ENCODE results near the gene CTTNBP2NL. TPM values are rescaled to one million over a fixed set of nuclear protein-coding genes. Genes with fewer than 3 reads are reported as not detected.
A peak's percentile ranks its signal among the peaks of the same experiment; 100 is the strongest.
"Not testable (repeated sequence)": the region's sequence is repeated elsewhere in the genome, so short reads cannot be mapped to it uniquely, and the experiment has no call there.

The CTTNBP2NL gene
- total RNA-seq, 1 donor from 2014 or later: 12.5 TPM

GRCh38 chr1:112451301-112451700, 55.3 kb downstream of the CTTNBP2NL start:
- intact Hi-C loops (cut with DNase I); DNase-seq (ENCODE audit: missing footprints); ATAC-seq: not testable (repeated sequence)

- no peak for ATAC-seq
- DNase-seq (ENCODE audit: missing footprints): no peak
- intact Hi-C loops (cut with DNase I): no loop called here
These were observed 57.9 kb downstream of the CTTNBP2NL start for GRCh38 chr1:112453876-112454275.

DNA sequence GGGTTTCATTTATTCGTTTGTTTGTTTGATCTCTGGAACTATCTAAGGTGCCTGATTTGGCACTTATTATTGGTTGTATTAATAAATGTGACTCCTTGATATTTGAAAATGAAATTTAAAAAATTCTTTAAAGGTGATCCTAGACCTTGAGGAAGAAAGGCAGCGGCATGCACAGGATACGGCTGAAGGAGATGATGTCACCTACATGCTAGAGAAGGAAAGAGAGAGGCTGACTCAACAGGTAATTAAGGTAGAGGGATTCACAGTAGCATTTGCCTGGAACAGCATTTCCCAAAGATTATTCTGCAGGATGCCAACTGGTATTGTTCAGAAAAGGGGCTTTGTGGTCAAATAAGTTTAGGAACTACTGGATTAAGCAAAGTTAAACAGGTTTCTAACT, 58.3 kb downstream of the CTTNBP2NL start:
- intact Hi-C loops (cut with DNase I): no loop called here
- ATAC-seq (no peak), DNase-seq (ENCODE audit: missing footprints) (no peak)

GRCh38 chr1:112457241-112457640, 61.2 kb downstream of the CTTNBP2NL start:
- no peak for ATAC-seq
- intact Hi-C loops (cut with DNase I): no loop called here
- DNase-seq (ENCODE audit: missing footprints): no peak

- ATAC-seq: no peak
- intact Hi-C loops (cut with DNase I): no loop called here
- DNase-seq (ENCODE audit: missing footprints): no peak
These were observed 61.9 kb downstream of the CTTNBP2NL start for GRCh38 chr1:112457955-112458354.

DNA sequence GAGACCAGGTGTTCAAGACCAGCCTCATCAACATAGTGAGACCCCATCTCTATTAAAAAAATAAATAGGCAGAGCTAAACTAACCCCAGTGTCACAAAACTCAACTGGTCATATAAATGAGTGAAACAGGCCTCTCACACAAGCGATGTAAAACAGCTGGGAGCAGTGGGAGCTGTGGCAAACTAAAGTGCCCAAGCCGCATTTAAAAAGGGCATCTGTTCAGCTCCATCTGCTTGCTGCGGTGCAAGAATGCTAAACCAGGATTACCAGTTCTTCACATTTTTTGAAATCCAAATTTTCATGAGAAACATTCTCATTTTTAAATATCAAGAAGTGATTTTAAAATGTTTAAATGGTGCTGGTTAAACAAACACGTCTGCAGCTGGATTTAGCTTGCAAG, 62.7 kb downstream of the CTTNBP2NL start:
- no peak for DNase-seq (ENCODE audit: missing footprints)
- intact Hi-C loops (cut with DNase I): no loop called here
- ATAC-seq: no peak

- no peak for ATAC-seq
- intact Hi-C loops (cut with DNase I): no loop called here
These were observed 64.6 kb downstream of the CTTNBP2NL start for GRCh38 chr1:112460615-112461014.

GRCh38 chr1:112461200-112461871, 65.3 kb downstream of the CTTNBP2NL start:
- ATAC-seq: no peak
- intact Hi-C loops (cut with DNase I): no loop called here

More at GRCh38 chr1:112460615-112461014, 64.6 kb downstream of the CTTNBP2NL start:
- DNase-seq (ENCODE audit: missing footprints): no peak

GRCh38 chr1:112462953-112463279, 66.9 kb downstream of the CTTNBP2NL start:
- intact Hi-C loops (cut with DNase I): no loop called here
- ATAC-seq: no peak
- no peak for DNase-seq (ENCODE audit: missing footprints)

More at GRCh38 chr1:112461200-112461871, 65.3 kb downstream of the CTTNBP2NL start:
- DNase-seq (ENCODE audit: missing footprints): no peak

DNA sequence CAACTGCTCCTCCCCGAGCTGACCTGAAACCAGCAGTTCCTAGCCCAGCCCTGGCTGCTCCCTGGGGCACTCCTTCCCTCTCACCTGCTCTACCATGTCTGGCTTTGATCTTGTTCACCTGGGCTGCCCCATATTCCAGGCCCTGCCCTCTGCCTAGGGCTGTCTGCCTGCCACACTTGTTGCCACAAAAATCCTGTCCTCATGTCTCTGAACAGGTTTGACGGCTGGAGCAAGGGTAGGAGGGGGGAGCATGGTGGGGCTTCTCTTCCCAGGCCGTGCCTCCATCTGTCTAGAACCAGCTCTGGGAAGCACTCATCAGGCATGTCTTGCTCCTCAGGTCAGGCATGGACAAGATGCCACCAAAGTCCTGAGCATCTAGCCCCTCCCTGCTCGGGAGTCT, 68.5 kb downstream of the CTTNBP2NL start:
- DNase-seq (ENCODE audit: missing footprints) (no peak), ATAC-seq (no peak)
- intact Hi-C loops (cut with DNase I): no loop called here

- ATAC-seq: no peak
- intact Hi-C loops (cut with DNase I): no loop called here
These were observed 69.1 kb downstream of the CTTNBP2NL start for GRCh38 chr1:112465122-112465521.

DNA sequence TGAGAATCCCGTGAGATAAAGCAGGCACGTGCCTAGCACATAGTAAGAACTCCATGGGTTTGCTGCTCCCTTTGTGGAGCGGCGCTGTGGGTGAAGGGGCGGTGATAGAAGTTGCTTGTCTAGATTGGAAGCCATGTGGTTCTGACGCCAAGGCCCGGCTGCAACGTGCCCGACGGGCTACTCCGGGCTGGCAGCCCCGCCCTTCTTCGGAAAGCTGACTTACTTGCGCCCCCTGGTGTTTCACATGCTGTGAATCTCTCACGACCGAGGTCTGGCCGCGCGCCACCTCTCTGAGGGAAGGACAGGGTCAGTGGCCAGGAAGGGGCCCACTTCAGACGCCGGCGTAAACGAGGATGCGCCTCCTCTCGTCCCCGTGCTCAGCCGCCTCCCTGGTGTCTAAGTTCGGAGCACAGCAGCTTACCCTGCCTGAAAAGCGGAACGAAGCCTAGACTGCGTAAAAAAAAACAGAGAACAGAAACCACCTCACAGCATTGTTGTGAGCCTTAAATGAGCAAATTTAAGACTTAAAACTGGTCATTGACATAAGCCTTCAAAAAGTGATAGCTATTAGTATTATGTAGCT, 70.2 kb downstream of the CTTNBP2NL start:
- intact Hi-C loops (cut with DNase I): loop anchor here (1.0 kb wide), 1 partner anchor 76 kb away; no protein-coding TSS in a partner anchor
- DNase-seq (ENCODE audit: missing footprints): peak; percentile 98
- ATAC-seq: peak; percentile 94

More at GRCh38 chr1:112465122-112465521, 69.1 kb downstream of the CTTNBP2NL start:
- DNase-seq (ENCODE audit: missing footprints): no peak

DNA sequence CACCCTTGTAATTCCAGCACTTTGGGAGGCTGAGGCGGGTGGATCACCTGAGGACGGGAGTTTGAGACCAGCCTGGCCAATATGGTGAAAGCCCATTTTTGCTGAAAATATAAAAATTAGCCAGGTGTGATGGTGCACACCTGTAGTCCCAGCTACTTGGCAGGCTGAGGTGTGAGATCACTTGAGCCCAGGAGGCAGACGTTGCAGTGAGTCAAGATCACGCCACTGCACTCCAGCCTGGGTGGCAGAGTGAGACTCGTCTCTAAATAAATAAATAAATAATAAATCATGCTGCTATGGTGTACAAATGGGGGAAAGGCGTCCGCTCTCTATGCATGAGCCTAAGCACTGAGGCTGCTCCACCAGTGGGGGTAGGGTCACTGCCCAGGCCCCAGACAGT, 74.3 kb downstream of the CTTNBP2NL start:
- intact Hi-C loops (cut with DNase I); ATAC-seq; DNase-seq (ENCODE audit: missing footprints): not testable (repeated sequence)

GRCh38 chr1:112470966-112471365, 75.0 kb downstream of the CTTNBP2NL start:
- DNase-seq (ENCODE audit: missing footprints) (no peak), ATAC-seq (no peak)
- intact Hi-C loops (cut with DNase I): no loop called here

GRCh38 chr1:112472142-112472541, 76.1 kb downstream of the CTTNBP2NL start:
- intact Hi-C loops (cut with DNase I): no loop called here
- ATAC-seq (no peak), DNase-seq (ENCODE audit: missing footprints) (no peak)

- DNase-seq (ENCODE audit: missing footprints) (no peak), ATAC-seq (no peak)
- intact Hi-C loops (cut with DNase I): no loop called here
These were observed 81.5 kb downstream of the CTTNBP2NL start for GRCh38 chr1:112477550-112477949.

GRCh38 chr1:112478314-112478713, 82.3 kb downstream of the CTTNBP2NL start:
- no peak for ATAC-seq
- intact Hi-C loops (cut with DNase I): no loop called here
- no peak for DNase-seq (ENCODE audit: missing footprints)

GRCh38 chr1:112486063-112486462, 90.0 kb downstream of the CTTNBP2NL start:
- ATAC-seq; intact Hi-C loops (cut with DNase I); DNase-seq (ENCODE audit: missing footprints): not testable (repeated sequence)

DNA sequence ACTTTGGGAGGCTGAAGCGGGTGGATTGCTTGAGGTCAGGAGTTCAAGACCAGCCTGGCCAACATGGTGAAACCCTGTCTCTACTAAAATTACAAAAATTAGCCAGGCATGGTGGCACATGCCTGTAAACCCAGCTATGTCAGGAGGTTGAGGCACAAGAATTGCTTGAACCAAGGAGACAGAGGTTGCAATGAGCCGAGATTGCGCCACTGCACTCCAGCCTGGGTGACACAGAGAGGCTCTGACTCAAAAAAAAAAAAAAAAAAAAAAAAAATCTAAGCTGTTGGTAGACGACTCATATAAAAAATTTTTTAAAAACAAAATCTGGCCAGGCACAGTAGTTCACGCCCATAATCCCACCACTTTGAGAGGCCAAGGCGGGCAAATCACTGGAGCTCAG, 91.7 kb downstream of the CTTNBP2NL start:
- ATAC-seq; intact Hi-C loops (cut with DNase I); DNase-seq (ENCODE audit: missing footprints): not testable (repeated sequence)

DNA sequence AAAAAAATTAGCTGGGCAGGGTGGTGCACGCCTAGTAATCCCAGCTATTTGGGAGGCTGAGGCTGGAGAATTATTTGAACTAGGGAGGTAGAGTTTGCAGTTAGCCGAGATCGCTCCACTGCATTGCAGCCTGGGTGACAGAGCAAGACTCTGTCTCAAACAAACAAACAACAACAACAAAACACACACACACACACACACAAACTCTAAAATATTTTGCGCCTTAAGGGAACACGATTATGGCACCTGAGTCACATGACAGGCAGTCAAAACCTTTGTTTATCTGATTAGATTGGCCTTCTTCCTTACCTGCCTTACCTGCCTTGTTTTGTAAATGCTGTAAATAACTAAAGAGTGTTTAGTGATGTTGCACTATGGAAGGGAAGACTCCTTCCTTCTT, 92.1 kb downstream of the CTTNBP2NL start:
- intact Hi-C loops (cut with DNase I): no loop called here
- no peak for DNase-seq (ENCODE audit: missing footprints)

More for the DNA sequence above, 92.1 kb downstream of the CTTNBP2NL start:
- no peak for ATAC-seq
